HL-60 (cell line): Measurements from ENCODE around the gene GPR107.

Experiments used
- POLR2AphosphoS5 ChIP-seq: IDR thresholded peaks from 2 replicates; pipeline ENCODE4 v1.6.1; 2012; ENCODE audit warnings: low read depth
- TF ChIP-seq, protein P1 (sequence below): IDR thresholded peaks from one replicate; pipeline ENCODE4 v1.5.1; 2011; ENCODE audit warnings: low read length, control low read depth, inconsistent platforms; ENCODE audit not compliant: insufficient read depth

DNA sequence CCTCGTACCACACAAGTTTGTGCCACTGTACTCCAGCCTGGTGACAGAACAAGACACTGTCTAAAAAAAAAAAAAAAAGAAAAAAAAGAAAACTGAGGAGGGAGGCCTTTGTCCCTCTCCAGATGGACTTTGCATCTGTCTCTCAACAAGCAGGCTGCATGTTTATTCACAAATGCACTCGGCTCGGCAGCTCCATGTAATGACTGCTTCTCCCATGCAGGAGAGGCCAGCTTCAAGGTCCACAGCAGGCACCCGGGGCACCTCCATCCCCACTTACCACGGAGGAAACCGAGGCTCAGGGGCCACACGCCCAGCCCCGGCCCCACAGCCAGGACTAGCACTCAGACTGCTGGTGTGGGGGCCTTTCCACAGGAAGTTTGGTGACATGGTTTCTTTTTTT is 105.4 kb downstream of the GPR107 start:
- TF ChIP-seq, protein P1, sequence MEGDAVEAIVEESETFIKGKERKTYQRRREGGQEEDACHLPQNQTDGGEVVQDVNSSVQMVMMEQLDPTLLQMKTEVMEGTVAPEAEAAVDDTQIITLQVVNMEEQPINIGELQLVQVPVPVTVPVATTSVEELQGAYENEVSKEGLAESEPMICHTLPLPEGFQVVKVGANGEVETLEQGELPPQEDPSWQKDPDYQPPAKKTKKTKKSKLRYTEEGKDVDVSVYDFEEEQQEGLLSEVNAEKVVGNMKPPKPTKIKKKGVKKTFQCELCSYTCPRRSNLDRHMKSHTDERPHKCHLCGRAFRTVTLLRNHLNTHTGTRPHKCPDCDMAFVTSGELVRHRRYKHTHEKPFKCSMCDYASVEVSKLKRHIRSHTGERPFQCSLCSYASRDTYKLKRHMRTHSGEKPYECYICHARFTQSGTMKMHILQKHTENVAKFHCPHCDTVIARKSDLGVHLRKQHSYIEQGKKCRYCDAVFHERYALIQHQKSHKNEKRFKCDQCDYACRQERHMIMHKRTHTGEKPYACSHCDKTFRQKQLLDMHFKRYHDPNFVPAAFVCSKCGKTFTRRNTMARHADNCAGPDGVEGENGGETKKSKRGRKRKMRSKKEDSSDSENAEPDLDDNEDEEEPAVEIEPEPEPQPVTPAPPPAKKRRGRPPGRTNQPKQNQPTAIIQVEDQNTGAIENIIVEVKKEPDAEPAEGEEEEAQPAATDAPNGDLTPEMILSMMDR = no peak
- no peak for TF ChIP-seq POLR2AphosphoS5
